K562 (cell line): ENCODE measurements around the gene ERP27. TPM values are rescaled to one million over a fixed set of nuclear protein-coding genes. Genes with fewer than 3 reads are reported as not detected.

Experiments
- ESRRA ChIP-seq: fragments of 450-650 bp; IDR thresholded peaks from 2 replicates; pipeline ENCODE4 v1.6.1; 2014; ENCODE audit warnings: low read depth, mild to moderate bottlenecking, moderate library complexity, borderline replicate concordance
- KLF10 ChIP-seq: fragments of 250-450 bp; sonication (Bioruptor Pico); IDR thresholded peaks from 2 replicates; pipeline ENCODE4 v1.6.1; 2021; ENCODE audit warnings: matching md5 sums
- MECOM ChIP-seq: fragments of 250-450 bp; sonication (Bioruptor Pico); IDR thresholded peaks from 2 replicates; pipeline ENCODE4 v1.8.0; 2022; ENCODE audit warnings: inconsistent platforms
- MTA3 ChIP-seq: fragments of 450-650 bp; formaldehyde crosslinking; IDR thresholded peaks from 2 replicates; pipeline ENCODE4 v1.6.1; 2017; ENCODE audit warnings: mild to moderate bottlenecking, borderline replicate concordance
- STAG1 ChIP-seq: sonication (generic); formaldehyde crosslinking; IDR thresholded peaks from 2 replicates; pipeline ENCODE4 v1.5.0; 2020; ENCODE audit warnings: missing genetic modification reagents, borderline replicate concordance
- TFE3 ChIP-seq: fragments of 450-650 bp; formaldehyde crosslinking; IDR thresholded peaks from 2 replicates; pipeline ENCODE4 v1.4.0; 2020; ENCODE audit warnings: mild to moderate bottlenecking, mixed read lengths
- VEZF1 ChIP-seq: fragments of 200-800 bp; sonication (Bioruptor generic); IDR thresholded peaks from 2 replicates; pipeline ENCODE4 v1.6.1; 2017; ENCODE audit warnings: missing genetic modification characterization, missing compliant biosample characterization
- ZNF174 ChIP-seq: fragments of 250-450 bp; sonication (Bioruptor Pico); IDR thresholded peaks from 2 replicates; pipeline ENCODE4 v1.4.0; 2020; ENCODE audit warnings: mild to moderate bottlenecking
- polyA plus RNA-seq, 8 experiments: library from polyadenylated mRNA; depleted of rRNA in 4 of 8; stranded (reverse) in 5 of 8; unstranded in 3 of 8; fragments of >200 nt; fragmentation: Nextera tagmentation in 2 of 8; fragmentation: Illumina TruSeq in 1 of 8; extraction: Ambion mirVana in 2 of 8; extraction: Trizol in 1 of 8; gene quantifications; 2 replicates each; pipeline versions ENCODE4 v1.2.1 to v1.2.3, GENCODE V29; 2011 to 2014; ENCODE audit warnings: inconsistent platforms in 1 of 8, missing spikeins in 1 of 8
- total RNA-seq, 7 experiments: library from RNA; depleted of rRNA in 6 of 7; stranded (reverse); fragments of >200 nt in 6 of 7; fragmentation: Illumina TruSeq in 2 of 7; extraction: Trizol in 2 of 7; gene quantifications; 2 replicates each; pipeline versions ENCODE4 v1.2.1 to v1.2.3, GENCODE V29; 2011 to 2021; ENCODE audit warnings: low replicate concordance in 1 of 7

ERP27 gene
- total and polyA plus RNA-seq, 9 of the 15 experiments (the other 6 are each of a cell fraction or from before 2014, with no cell fraction given): 0.07 to 0.27 (median 0.11) TPM; not detected in 6

- TF ChIP-seq TFE3 (CRISPR knock-in tag) (no peak), ESRRA (no peak), STAG1 (CRISPR knock-in tag) (no peak), MECOM (CRISPR knock-in tag) (no peak), KLF10 (CRISPR knock-in tag) (no peak), ZNF174 (no peak), VEZF1 (CRISPR knock-in tag) (no peak), MTA3 (no peak)
These were observed 19.3 kb upstream of the ERP27 start (continued) for GRCh38 chr12:14957551-14958168.
